HCT116 (cell line): ENCODE data around the gene SHC1.

Source experiments
- CTCF ChIP-seq, 3 experiments: fragments of 200-600 bp in 1 of 3; sonication (generic) in 1 of 3; IDR thresholded peaks in 2 of 3; conservative IDR thresholded peaks in 1 of 3; 2 replicates each; pipeline ENCODE4 v1.5.1; 2012 to 2017; ENCODE audit warnings: low read depth in 2 of 3, low read length in 2 of 3, antibody characterized with exemption in 1 of 3, borderline replicate concordance in 1 of 3, control low read depth in 1 of 3, mild to moderate bottlenecking in 1 of 3, mixed read lengths in 1 of 3, mixed run types in 1 of 3, moderate library complexity in 1 of 3; ENCODE audit not compliant: insufficient read depth in 1 of 3
- EZH2 ChIP-seq: fragments of 200-600 bp; sonication (generic); IDR thresholded peaks from 2 replicates; pipeline ENCODE4 v1.6.1; 2017; ENCODE audit warnings: antibody characterized with exemption, mixed run types
- EZH2phosphoT487 ChIP-seq: fragments of 200-600 bp; IDR thresholded peaks from 2 replicates; pipeline ENCODE4 v1.6.1; 2018; ENCODE audit warnings: antibody characterized with exemption, borderline replicate concordance
- JUND ChIP-seq: IDR thresholded peaks from 2 replicates; pipeline ENCODE4 v1.6.1; 2012
- POLR2A ChIP-seq: IDR thresholded peaks from 2 replicates; pipeline ENCODE4 v1.7.0; 2011; ENCODE audit warnings: borderline replicate concordance; ENCODE audit not compliant: insufficient read depth, insufficient read length; ENCODE audit errors: extremely low read depth
- RAD21 ChIP-seq: IDR thresholded peaks from 2 replicates; pipeline ENCODE4 v1.6.1; 2012; ENCODE audit warnings: low read depth, mild to moderate bottlenecking
- REST ChIP-seq: IDR thresholded peaks from 2 replicates; pipeline ENCODE4 v1.6.1; 2012; ENCODE audit warnings: low read depth
- ZNF274 ChIP-seq: fragments of 200-500 bp; sonication (Bioruptor generic); IDR thresholded peaks from 2 replicates; pipeline ENCODE4 v1.6.1; 2014; ENCODE audit warnings: mild to moderate bottlenecking, low read depth, low read length, inconsistent platforms

- TF ChIP-seq POLR2A (no peak), CTCF (IDR thresholded peaks at IDR 0.05 in 2 of 3, conservative IDR thresholded peaks at IDR 0.05 in 1 of 3; ENCODE audit: borderline replicate concordance in 1 of 3, insufficient read depth in 1 of 3, low read depth in 2 of 3, low read length in 2 of 3) (no peak), ZNF274 (no peak), EZH2 (no peak), JUND (0 out of 2 replicates have a peak, but pooled peaks have one; percentile 10), RAD21 (no peak), REST (no peak), EZH2phosphoT487 (no peak)
These were observed 13.4 kb downstream of the SHC1 start for GRCh38 chr1:154957091-154957657.
